Cardiac fibroblast (primary cell): ENCODE results near the gene ICAM4.
"Not testable (repeated sequence)": the region's sequence is repeated elsewhere in the genome, so short reads cannot be mapped to it uniquely, and the experiment has no call there.

ENCODE experiments used
- DNase-seq, 2 donors: peaks; one replicate each; pipeline versions ENCODE4 v3.0.0 to v3.0.0-alpha.2; 2010; ENCODE audit warnings: low read depth in 2 of 2
- H3K4me3 ChIP-seq, 2 donors: replicated peaks in 1 of 2; 1 replicate in 1 of 2; 2 replicates in 1 of 2; pipeline ENCODE4 v1.5.1; 2011; ENCODE audit warnings: low read depth in 2 of 2, low read length in 2 of 2, mild to moderate bottlenecking in 2 of 2, moderate library complexity in 1 of 2
- TF ChIP-seq, protein P1 (sequence below): IDR thresholded peaks from one replicate; pipeline ENCODE4 v1.5.1; 2011; ENCODE audit warnings: low read depth, mild to moderate bottlenecking, low read length, inconsistent platforms

ICAM4 gene

DNA sequence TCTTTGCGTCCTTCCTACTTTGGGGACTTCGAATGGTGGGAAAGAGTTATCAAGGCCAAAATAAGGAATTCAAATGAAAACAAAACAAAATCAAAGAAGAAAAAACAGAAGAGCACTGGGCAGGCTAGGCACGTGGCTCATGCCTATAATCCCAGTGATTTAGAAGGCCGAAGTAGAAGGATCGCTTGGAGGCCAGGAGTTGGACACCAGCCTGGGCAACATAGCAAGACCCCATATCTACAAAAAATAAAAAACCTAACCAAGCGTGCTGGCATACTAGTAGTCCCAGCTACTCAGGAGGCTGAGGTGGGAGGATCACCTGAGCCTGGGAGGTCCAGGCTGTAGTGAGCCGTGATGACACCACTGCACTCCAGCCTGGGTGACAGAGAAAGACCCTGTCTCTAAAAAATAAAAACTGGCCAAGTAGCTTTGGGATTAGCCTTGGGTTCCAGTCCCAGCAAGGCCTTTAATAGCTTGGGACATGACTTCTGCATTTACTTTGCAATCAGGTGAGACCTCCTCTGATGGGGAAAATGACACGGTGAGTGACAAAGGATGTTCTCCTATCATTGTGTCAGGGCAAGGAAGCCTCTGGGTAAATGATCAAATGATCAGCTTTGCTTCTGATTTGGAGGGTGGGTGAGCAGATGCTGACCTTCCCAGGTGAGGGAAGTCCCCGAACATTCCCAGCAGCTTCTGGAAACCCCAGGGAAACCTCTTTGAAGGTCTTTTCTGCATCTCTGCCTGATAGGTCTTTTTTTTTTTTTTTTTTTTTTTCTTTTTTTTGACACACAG, 8.8 kb upstream of the ICAM4 start:
- DNase-seq = no peak
- H3K4me3 ChIP-seq = no peak overlapping the region
- TF ChIP-seq, protein P1, sequence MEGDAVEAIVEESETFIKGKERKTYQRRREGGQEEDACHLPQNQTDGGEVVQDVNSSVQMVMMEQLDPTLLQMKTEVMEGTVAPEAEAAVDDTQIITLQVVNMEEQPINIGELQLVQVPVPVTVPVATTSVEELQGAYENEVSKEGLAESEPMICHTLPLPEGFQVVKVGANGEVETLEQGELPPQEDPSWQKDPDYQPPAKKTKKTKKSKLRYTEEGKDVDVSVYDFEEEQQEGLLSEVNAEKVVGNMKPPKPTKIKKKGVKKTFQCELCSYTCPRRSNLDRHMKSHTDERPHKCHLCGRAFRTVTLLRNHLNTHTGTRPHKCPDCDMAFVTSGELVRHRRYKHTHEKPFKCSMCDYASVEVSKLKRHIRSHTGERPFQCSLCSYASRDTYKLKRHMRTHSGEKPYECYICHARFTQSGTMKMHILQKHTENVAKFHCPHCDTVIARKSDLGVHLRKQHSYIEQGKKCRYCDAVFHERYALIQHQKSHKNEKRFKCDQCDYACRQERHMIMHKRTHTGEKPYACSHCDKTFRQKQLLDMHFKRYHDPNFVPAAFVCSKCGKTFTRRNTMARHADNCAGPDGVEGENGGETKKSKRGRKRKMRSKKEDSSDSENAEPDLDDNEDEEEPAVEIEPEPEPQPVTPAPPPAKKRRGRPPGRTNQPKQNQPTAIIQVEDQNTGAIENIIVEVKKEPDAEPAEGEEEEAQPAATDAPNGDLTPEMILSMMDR = no peak

DNA sequence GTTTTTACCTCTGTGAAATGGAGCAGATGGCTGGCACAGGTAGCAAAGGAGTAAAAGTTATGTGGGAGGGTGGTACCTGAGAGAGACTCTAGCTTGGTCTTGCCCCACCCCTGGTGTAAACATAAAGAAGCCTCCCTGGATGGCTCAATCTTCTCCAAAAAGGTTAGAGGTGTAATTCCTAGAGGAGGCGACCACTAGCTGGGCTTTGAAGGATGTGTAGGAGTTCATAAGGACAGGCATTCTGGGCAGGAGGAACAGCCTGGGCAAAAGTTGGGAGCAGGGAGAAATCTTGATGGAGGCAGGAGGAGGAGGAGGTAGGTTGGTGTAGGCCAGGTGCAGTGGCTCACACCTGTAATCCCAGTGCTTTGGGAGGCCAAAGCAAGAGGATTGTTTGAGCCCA, 7.8 kb upstream of the ICAM4 start:
- TF ChIP-seq, protein P1 = no peak
- DNase-seq = no peak
- no peak overlapping the region for H3K4me3 ChIP-seq

DNA sequence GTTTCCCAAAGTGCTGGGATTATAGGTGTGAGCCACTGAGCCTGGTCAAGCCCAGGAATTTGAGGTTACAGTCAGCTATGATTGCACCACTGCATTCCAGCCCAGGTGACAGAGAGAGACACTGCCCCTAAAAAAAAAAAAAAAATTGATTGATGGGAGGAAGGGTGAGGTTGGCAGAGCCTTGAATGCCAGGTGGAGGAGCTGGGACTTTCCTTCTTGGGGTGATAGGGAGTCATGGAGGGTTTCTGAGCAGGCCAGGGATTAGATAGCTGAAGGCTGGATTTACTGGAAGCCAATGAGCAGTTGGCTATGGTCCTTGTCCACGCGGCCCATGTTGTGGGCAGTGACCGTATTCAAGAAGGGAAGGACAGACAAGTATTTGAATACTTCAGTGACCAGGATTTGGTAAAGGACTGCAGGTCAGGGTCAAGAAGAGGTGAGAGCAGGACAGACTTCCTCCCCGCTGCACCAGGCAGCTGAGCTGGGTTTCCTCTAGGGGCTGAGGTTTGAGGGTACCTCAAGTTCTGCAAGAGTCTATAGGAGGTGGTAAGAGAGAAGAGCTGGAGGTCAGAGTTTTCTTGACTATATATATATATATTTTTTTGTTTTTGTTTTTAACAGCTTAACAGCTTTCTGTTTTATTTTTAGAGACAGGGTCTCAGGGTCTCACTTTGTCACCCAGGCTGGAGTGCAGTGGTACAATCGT, 6.9 kb upstream of the ICAM4 start:
- H3K4me3 ChIP-seq = no peak overlapping the region
- TF ChIP-seq, protein P1 = no peak
- no peak for DNase-seq

DNA sequence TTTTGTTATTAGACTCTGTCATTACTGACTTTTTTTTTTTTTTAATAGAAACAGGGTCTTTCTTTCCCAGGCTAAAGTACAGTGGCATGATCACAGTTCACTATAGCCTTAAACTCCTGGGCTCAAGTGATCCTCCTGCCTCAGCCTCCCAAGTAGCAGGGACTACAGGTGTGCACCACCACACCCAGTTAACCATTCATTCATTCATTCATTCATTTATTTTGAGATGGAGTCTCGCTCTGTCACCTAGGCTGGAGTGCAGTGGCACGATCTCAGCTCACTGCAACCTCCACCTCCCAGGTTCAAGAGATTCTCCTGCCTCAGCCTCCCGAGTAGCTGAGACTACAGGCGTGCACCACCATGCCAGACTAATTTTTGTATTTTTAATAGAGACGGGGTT, 4.7 kb upstream of the ICAM4 start:
- DNase-seq = not testable (repeated sequence)

DNA sequence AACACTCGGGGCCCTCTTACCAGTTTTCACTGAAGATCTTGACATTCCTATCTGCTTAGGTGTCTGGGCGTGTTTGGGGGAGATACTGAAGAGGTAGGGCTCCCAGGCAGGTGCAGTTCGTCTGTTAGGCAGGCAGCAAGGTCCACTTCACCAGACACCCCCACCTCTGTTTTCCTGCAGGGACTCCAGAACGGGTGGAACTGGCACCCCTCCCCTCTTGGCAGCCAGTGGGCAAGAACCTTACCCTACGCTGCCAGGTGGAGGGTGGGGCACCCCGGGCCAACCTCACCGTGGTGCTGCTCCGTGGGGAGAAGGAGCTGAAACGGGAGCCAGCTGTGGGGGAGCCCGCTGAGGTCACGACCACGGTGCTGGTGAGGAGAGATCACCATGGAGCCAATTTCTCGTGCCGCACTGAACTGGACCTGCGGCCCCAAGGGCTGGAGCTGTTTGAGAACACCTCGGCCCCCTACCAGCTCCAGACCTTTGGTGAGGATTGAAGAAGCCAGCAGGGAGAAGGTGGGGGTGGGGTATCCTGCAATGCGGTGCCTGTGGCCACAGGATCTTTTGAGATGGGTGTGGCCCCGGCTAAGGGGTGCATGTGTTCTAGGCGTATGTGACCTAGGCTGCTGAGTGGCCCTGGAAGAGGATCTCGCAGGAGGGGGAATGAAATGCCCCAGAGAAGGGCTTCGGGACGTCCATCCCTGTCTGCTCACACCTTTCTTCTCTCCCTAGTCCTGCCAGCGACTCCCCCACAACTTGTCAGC, 3.3 kb upstream of the ICAM4 start:
- H3K4me3 ChIP-seq = no peak overlapping the region
- TF ChIP-seq, protein P1 = no peak
- no peak for DNase-seq

More for the DNA sequence above, 4.7 kb upstream of the ICAM4 start:
- not testable (repeated sequence) for H3K4me3 ChIP-seq

DNA sequence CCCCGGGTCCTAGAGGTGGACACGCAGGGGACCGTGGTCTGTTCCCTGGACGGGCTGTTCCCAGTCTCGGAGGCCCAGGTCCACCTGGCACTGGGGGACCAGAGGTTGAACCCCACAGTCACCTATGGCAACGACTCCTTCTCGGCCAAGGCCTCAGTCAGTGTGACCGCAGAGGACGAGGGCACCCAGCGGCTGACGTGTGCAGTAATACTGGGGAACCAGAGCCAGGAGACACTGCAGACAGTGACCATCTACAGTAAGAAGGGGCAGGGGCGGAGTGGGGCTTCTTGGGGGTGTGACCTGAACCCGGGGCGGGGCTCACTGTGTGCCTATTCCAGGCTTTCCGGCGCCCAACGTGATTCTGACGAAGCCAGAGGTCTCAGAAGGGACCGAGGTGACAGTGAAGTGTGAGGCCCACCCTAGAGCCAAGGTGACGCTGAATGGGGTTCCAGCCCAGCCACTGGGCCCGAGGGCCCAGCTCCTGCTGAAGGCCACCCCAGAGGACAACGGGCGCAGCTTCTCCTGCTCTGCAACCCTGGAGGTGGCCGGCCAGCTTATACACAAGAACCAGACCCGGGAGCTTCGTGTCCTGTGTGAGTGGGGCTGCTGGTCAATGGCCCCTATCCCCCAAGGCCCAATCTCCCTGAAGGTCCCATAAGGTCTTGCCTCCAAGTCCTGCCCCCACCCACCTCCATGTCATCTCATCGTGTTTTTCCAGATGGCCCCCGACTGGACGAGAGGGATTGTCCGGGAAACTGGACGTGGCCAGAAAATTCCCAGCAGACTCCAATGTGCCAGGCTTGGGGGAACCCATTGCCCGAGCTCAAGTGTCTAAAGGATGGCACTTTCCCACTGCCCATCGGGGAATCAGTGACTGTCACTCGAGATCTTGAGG, 2.4 kb upstream of the ICAM4 start:
- TF ChIP-seq, protein P1 = no peak
- no peak for DNase-seq
- H3K4me3 ChIP-seq = no peak overlapping the region
